PC-9 (cell line): Measurements from ENCODE around the gene PFKFB3. TPM values are rescaled to one million over a fixed set of nuclear protein-coding genes. Genes with fewer than 3 reads are reported as not detected.
"Not testable (repeated sequence)": the region's sequence is repeated elsewhere in the genome, so short reads cannot be mapped to it uniquely, and the experiment has no call there.

Experiments used
- BruUV-seq: library from RNA; stranded (reverse); fragments of 400-500 nt; replicated peaks from 2 replicates; lab custom pipeline; 2021; lab: Mats Ljungman, UMichigan
- CTCF ChIA-PET: fragments of 300-600 bp; sonication (Branson Sonifier 250); formaldehyde crosslinking; loops from one replicate; lab custom pipeline; 2022; ENCODE audit warnings: antibody characterized with exemption; lab: Charles Lee
- POLR2A ChIA-PET: fragments of 300-600 bp; sonication (Branson Sonifier 250); formaldehyde crosslinking; loops from one replicate; lab custom pipeline; 2022; ENCODE audit warnings: antibody characterized with exemption; ENCODE audit not compliant: unreplicated experiment; lab: Charles Lee
- DNase-seq, 2 experiments: peaks; one replicate each; pipeline versions ENCODE4 v3.0.0 to v3.0.0-alpha.2; 2015 to 2022; ENCODE audit warnings: mixed read lengths in 1 of 2
- H2AFZ ChIP-seq: fragments of 200-600 bp; sonication (generic); 2 replicates; pipeline ENCODE4 v1.8.1; 2017; ENCODE audit warnings: antibody characterized with exemption
- H3F3A ChIP-seq: fragments of 200-600 bp; sonication (generic); 2 replicates; pipeline ENCODE4 v1.8.1; 2017; ENCODE audit warnings: antibody characterized with exemption, mild to moderate bottlenecking, low read depth; ENCODE audit not compliant: insufficient read depth
- H3K27ac ChIP-seq: fragments of 200-600 bp; sonication (generic); 2 replicates; pipeline ENCODE4 v1.6.1; 2016; ENCODE audit warnings: mixed run types
- H3K27me3 ChIP-seq: fragments of 200-600 bp; sonication (generic); 2 replicates; pipeline ENCODE4 v1.6.1; 2016; ENCODE audit warnings: low read depth, mixed run types; ENCODE audit not compliant: insufficient read depth
- H3K36me3 ChIP-seq: fragments of 200-600 bp; sonication (generic); 2 replicates; pipeline ENCODE4 v1.6.1; 2016; ENCODE audit warnings: low read depth, mixed run types
- H3K4me1 ChIP-seq: fragments of 200-600 bp; sonication (generic); replicated peaks from 2 replicates; pipeline ENCODE4 v1.6.1; 2016; ENCODE audit warnings: mixed run types; ENCODE audit not compliant: insufficient read depth
- H3K4me2 ChIP-seq: fragments of 200-600 bp; sonication (generic); 2 replicates; pipeline ENCODE4 v1.6.1; 2017; ENCODE audit warnings: mixed run types
- H3K4me3 ChIP-seq: fragments of 200-600 bp; sonication (generic); 2 replicates; pipeline ENCODE4 v1.6.1; 2016; ENCODE audit warnings: mixed run types
- H3K79me2 ChIP-seq: fragments of 200-600 bp; sonication (generic); 2 replicates; pipeline ENCODE4 v1.6.1; 2017; ENCODE audit warnings: low read depth, mixed run types
- H3K9me2 ChIP-seq: fragments of 200-600 bp; sonication (generic); 2 replicates; pipeline ENCODE4 v1.8.1; 2017; ENCODE audit warnings: mild to moderate bottlenecking; ENCODE audit not compliant: insufficient read depth
- H3K9me3 ChIP-seq: fragments of 200-600 bp; sonication (generic); 2 replicates; pipeline ENCODE4 v1.8.1; 2016; ENCODE audit warnings: low read depth; ENCODE audit not compliant: insufficient read depth
- H4K20me1 ChIP-seq: fragments of 200-600 bp; sonication (generic); 2 replicates; pipeline ENCODE4 v1.8.1; 2017; ENCODE audit not compliant: insufficient read depth
- CTCF ChIP-seq: fragments of 200-600 bp; sonication (generic); conservative IDR thresholded peaks from 2 replicates; pipeline ENCODE4 v1.6.1; 2017; ENCODE audit warnings: mixed run types, antibody characterized with exemption, mild to moderate bottlenecking, moderate library complexity
- EZH2 ChIP-seq: fragments of 200-600 bp; sonication (generic); IDR thresholded peaks from 2 replicates; pipeline ENCODE4 v1.8.0; 2017; ENCODE audit warnings: antibody characterized with exemption, low read depth
- intact Hi-C: fragments of 100-400 bp; cut with micrococcal nuclease; formaldehyde crosslinking; loops from one replicate; pipeline ENCODE4 v1.10.0; 2022; ENCODE audit not compliant: unreplicated experiment
- total RNA-seq: library from RNA; stranded (reverse); gene quantifications from 2 replicates; pipeline ENCODE4 v1.2.3, GENCODE V29; 2021

The PFKFB3 gene
- total RNA-seq, 1 experiment from 2014 or later = 37.8 TPM

GRCh38 chr10:6234371-6234770 lies 31.6 kb downstream of the PFKFB3 start:
- CTCF ChIA-PET = interaction anchor here (0.6 kb wide), 1 partner anchor 390 kb away, joined by 3 read pairs; no protein-coding TSS in a partner anchor
- H3K4me3 ChIP-seq = no peak overlapping the region
- BruUV-seq = no TSS peak
- H3F3A ChIP-seq = peaks cover 9% of the 10 kb centered on the region
- no peak overlapping the region for H3K27ac ChIP-seq
- H3K9me2 ChIP-seq = no peaks in the 10 kb centered on the region
- H3K4me1 ChIP-seq = peaks cover 5% of the 10 kb centered on the region
- no peak overlapping the region for H3K4me2 ChIP-seq
- no peak overlapping the region for H2AFZ ChIP-seq
- no peaks in the 10 kb centered on the region for H3K9me3 ChIP-seq
- no peak for DNase-seq
- POLR2A ChIA-PET = no interaction called here
- TF ChIP-seq EZH2 (no peak), CTCF (no peak)
- no peaks in the 10 kb centered on the region for H4K20me1 ChIP-seq
- no peaks in the 10 kb centered on the region for H3K79me2 ChIP-seq
- intact Hi-C loops = no loop called here
- no peaks in the 10 kb centered on the region for H3K27me3 ChIP-seq
- no peaks in the 10 kb centered on the region for H3K36me3 ChIP-seq

GRCh38 chr10:6236349-6237198 lies 33.8 kb downstream of the PFKFB3 start:
- H3K27me3 ChIP-seq = no peaks in the 10 kb centered on the region
- H3K4me3 ChIP-seq = no peak overlapping the region
- no peak for DNase-seq
- H3F3A ChIP-seq = peaks cover 12% of the 10 kb centered on the region
- H3K4me2 ChIP-seq = no peak overlapping the region
- peaks cover 9% of the 10 kb centered on the region for H3K4me1 ChIP-seq
- ChIA-PET CTCF (no interaction called here), POLR2A (no interaction called here)
- H3K9me2 ChIP-seq = no peaks in the 10 kb centered on the region
- no TSS peak for BruUV-seq
- intact Hi-C loops = no loop called here
- H3K79me2 ChIP-seq = no peaks in the 10 kb centered on the region
- no peaks in the 10 kb centered on the region for H4K20me1 ChIP-seq
- no peak overlapping the region for H2AFZ ChIP-seq
- H3K27ac ChIP-seq = no peak overlapping the region
- H3K36me3 ChIP-seq = no peaks in the 10 kb centered on the region
- no peaks in the 10 kb centered on the region for H3K9me3 ChIP-seq
- TF ChIP-seq CTCF (no peak), EZH2 (no peak)

GRCh38 chr10:6237199-6237530 lies 34.4 kb downstream of the PFKFB3 start:
- CTCF ChIA-PET = no interaction called here
- Histone ChIP-seq H2AFZ (no peak overlapping the region), H3K9me3 (no peaks in the 10 kb centered on the region), H3K9me2 (no peaks in the 10 kb centered on the region), H3K27ac (no peak overlapping the region), H3K27me3 (no peaks in the 10 kb centered on the region), H3K4me2 (no peak overlapping the region), H4K20me1 (no peaks in the 10 kb centered on the region), H3K4me3 (no peak overlapping the region), H3K4me1 (peaks cover 9% of the 10 kb centered on the region), H3K79me2 (no peaks in the 10 kb centered on the region), H3K36me3 (no peaks in the 10 kb centered on the region), H3F3A (peaks cover 12% of the 10 kb centered on the region)
- TF ChIP-seq CTCF (no peak), EZH2 (no peak)
- BruUV-seq = no TSS peak
- intact Hi-C loops = no loop called here
- no peak for DNase-seq
- POLR2A ChIA-PET = no interaction called here

DNA sequence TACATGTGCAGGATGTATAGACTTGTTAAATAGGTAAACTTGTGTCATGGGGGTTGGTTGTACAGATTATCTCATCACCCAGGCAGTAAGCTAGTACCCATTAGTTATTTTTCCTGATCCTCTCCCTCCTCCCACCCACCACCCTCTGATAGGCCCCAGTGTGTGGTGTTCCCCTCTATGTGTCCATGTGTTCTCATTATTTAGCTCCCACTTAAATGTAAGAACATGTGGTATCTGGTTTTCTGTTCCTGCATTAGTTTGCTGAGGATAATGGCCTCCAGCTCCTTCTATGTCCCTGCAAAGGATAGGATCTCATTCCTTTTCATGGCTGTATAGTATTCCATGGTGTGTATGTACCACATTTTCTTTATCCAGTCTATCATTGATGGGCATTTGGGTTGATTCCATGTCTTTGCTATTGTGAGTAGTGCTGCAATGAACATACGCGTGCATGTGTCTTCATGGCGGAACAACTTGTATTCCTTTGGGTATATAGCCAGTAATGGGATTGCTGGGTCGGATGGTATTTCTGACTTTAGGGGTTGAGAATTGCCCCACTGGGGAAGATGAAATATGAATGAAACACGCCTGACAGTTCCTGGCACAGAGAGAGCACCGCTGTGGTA lies 36.0 kb downstream of the PFKFB3 start:
- H3K9me2 ChIP-seq, DNase-seq, H3K4me1 ChIP-seq, H3K27me3 ChIP-seq, BruUV-seq, H2AFZ ChIP-seq, CTCF ChIA-PET, H4K20me1 ChIP-seq, H3K79me2 ChIP-seq, H3K4me3 ChIP-seq, H3K9me3 ChIP-seq, H3K36me3 ChIP-seq: not testable (repeated sequence)
- Histone ChIP-seq H3F3A (peaks cover 12% of the 10 kb centered on the region), H3K27ac (peak overlapping the region; percentile 60), H3K4me2 (peak overlapping the region; percentile 43)
- intact Hi-C loops = loop anchor here (1.0 to 2.0 kb wide), 3 partner anchors 36 to 161 kb away; no protein-coding TSS in a partner anchor
- POLR2A ChIA-PET = interaction anchor here (0.6 kb wide), 2 partner anchors 36 to 96 kb away, joined by 4 read pairs; no protein-coding TSS in a partner anchor
